ENCODE results near the gene ARHGEF7. TPM values are rescaled to one million over a fixed set of nuclear protein-coding genes. Genes with fewer than 3 reads are reported as not detected.

The ARHGEF7 gene
- total RNA-seq, 1 donor from 2014 or later, result 146 TPM

DNA sequence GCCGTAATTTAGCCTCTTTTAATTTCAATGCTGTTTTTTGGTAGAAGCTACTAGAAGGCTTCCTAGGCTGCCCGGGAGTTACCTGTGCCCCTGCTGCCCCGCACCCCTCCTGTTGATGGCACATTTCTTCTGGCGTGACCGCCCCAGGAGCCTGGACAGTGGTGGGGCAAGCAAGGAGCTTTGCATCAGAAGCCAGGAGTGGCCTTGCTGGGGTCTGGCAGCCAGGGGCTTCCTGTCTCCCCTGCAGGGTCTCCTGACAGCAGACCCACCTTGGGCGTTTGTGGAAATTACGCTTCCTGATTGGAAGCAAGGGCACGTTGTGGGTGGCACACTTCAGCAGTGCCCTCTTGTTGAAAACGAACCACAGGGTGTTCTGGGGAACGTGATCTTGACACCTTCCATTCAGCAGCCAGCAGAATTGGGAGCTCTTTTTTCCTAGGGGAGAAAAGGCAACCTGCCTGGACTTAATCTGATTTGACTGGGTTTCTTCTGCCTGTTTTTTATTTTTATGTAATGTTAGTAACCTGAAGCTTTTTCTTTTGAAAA is 115.3 kb downstream of the ARHGEF7 start:
- intact Hi-C loops (cut with DNase I), result no loop called here
- DNase-seq (ENCODE audit: low spot score), result no peak
- ATAC-seq, result no peak

- ATAC-seq, result no peak
- intact Hi-C loops (cut with DNase I), result no loop called here
- DNase-seq (ENCODE audit: low spot score), result no peak
These were observed 117.1 kb downstream of the ARHGEF7 start for GRCh38 chr13:111232191-111232590.

DNA sequence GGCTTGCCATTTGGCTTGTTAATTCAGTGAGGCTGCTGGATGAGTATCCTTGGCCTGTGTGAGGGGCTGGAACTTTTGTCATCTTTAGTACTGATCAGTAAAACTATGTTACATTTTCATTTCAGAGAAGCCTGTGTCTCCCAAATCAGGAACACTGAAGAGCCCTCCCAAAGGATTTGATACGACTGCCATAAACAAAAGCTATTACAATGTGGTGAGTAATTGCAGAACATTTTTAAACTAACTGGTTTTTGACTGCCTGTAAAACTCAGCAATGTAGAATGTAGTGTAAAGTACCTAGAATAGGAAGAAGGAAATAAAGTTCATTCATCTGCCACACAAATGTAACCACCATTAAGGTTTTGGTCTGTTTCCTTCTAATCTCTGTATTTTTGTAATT is 118.0 kb downstream of the ARHGEF7 start:
- ATAC-seq (no peak), DNase-seq (ENCODE audit: low spot score) (no peak)
- intact Hi-C loops (cut with DNase I), result no loop called here

- ATAC-seq (peak; percentile 33), DNase-seq (ENCODE audit: low spot score) (no peak)
- intact Hi-C loops (cut with DNase I), result no loop called here
These were observed 124.9 kb downstream of the ARHGEF7 start for GRCh38 chr13:111239764-111240670.

DNA sequence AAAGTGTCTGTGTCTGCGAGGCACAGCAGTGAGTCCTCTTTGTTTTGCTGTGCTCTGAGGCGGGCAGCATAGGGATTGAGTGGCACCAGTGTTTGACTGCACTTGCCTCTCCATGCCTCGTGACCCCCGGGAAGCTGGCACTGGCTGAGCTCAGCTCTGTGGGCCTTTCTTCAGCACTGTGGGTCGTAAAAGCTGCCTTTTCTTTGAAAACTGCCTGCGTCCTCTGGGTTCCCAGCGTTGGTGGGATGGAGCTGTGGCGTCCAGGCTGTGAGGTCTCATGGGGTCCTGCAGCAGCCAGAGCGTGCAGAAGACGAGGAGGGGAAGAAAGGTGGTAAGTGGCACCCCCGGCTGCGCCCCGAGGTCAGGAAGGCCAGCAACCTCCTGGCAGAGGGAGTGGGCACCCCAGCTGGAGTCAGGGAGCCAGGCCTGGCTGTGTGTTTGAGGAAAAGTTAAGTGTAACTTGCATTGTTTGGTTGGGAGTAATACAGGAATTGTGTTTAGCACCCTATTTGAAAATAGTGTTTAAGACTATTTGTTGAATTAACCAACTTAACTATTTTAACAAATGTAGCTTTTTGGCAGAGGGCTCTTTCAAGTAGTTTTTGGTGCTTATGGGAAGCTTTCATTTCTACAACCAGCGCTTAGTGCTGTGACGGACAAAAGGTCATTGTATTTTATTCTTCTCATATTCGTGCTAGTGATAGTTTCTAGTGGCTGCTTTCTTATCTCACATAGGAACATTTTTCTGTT is 126.1 kb downstream of the ARHGEF7 start:
- ATAC-seq (peak; percentile 87), DNase-seq (ENCODE audit: low spot score) (peak; percentile 72)
- intact Hi-C loops (cut with DNase I), result no loop called here

GRCh38 chr13:111241862-111242261 is 126.8 kb downstream of the ARHGEF7 start:
- no peak for DNase-seq (ENCODE audit: low spot score)
- no peak for ATAC-seq
- intact Hi-C loops (cut with DNase I), result no loop called here

- DNase-seq (ENCODE audit: low spot score), result no peak
- intact Hi-C loops (cut with DNase I), result no loop called here
- no peak for ATAC-seq
These were observed 127.5 kb downstream of the ARHGEF7 start for GRCh38 chr13:111242585-111242984.

- no peak for DNase-seq (ENCODE audit: low spot score)
- ATAC-seq, result no peak
- intact Hi-C loops (cut with DNase I), result no loop called here
These were observed 128.9 kb downstream of the ARHGEF7 start for GRCh38 chr13:111243981-111244380.

DNA sequence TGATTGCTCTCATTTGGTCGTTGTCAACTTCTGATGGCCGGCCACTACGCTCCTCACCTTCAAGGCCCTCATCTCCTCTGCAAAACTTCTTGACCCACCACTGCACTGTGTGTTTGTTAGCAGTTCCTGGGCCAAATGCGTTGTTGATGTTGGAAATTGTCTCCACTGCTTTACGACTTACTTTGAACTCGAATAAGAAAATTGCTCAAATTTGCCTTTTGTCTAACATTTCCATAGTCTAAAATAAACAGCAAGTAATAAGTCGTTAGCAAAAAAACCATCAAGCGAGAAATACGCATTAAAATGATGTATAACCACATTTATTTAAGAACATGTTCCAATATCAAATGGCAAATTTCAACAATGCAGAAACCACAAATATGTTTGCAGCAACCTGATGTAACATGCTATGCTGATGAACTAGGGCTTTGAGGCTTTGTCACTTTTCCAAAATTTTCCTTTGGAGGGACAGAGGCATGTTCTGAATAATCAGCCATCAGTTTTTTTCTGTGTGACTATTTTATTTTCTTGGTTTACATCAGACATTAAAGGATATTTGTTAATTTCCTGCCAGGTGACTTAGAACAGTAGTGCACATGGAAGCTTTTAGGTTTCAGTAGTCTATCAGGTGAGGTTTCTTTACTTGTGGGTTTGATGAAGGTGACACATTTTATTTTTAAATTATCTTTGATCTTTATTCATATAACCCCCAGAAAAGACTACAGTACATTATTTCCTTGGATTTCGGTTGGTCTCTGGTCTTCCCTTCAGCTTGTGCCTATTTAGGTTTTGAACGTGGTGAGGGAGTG is 130.7 kb downstream of the ARHGEF7 start:
- intact Hi-C loops (cut with DNase I), result no loop called here
- ATAC-seq, result no peak
- no peak for DNase-seq (ENCODE audit: low spot score)

- ATAC-seq, result peak; percentile 76
- intact Hi-C loops (cut with DNase I), result no loop called here
- no peak for DNase-seq (ENCODE audit: low spot score)
These were observed 132.4 kb downstream of the ARHGEF7 start for GRCh38 chr13:111247552-111247951.

DNA sequence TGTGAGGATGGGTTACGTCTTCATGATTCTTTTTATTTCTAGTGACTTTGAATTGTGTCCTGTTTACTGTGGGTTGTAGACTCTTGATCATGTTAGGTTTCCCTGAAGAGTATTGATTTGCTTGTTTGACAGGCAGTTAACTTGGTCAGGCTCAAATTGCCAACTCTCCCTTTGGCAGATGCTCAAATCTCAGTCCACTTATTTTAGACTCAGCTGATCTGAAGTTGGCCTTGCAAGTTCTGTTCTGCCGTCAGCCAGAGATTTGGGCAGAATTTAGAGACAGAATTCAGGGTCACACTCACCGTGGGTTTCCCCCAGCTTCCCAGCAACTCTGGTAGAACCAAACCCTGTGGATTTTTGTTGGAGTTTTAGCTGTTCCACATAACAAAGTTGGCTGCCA is 133.7 kb downstream of the ARHGEF7 start:
- intact Hi-C loops (cut with DNase I), result no loop called here
- DNase-seq (ENCODE audit: low spot score) (no peak), ATAC-seq (no peak)

DNA sequence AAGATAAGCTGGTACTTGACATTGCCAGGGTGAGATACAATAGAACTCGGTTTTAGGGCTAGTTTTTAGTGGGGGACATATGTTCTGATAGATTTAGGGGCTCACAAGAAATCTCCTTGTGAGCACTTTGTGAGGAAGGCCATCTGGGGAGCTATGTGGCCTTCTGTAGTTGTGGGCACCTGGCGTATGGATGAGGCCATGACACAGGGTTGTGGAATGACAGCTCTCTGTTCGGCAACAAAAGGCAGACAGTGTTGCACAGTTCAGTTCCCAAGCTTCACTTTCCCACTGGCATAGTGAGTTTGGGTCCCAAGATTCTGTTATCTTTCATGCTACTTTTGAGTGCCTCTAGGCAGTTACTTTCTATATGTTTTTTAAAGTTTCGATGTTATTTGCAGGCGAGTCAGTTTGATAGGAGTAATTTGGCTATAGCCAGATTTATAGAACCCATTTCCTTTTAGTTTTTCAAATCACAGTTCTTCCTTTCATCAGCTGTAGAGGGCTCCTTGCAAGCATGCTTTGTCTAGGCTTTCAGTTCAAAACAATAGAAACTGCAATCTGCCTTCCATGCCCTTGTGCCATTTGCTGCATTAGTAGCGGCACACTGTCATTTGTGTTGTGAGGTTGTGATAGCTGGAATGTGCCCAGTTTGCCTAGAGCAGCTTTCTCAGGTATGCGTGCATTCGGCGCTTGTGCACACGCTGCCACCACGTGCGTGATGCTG is 134.7 kb downstream of the ARHGEF7 start:
- no peak for ATAC-seq
- no peak for DNase-seq (ENCODE audit: low spot score)
- intact Hi-C loops (cut with DNase I), result no loop called here

DNA sequence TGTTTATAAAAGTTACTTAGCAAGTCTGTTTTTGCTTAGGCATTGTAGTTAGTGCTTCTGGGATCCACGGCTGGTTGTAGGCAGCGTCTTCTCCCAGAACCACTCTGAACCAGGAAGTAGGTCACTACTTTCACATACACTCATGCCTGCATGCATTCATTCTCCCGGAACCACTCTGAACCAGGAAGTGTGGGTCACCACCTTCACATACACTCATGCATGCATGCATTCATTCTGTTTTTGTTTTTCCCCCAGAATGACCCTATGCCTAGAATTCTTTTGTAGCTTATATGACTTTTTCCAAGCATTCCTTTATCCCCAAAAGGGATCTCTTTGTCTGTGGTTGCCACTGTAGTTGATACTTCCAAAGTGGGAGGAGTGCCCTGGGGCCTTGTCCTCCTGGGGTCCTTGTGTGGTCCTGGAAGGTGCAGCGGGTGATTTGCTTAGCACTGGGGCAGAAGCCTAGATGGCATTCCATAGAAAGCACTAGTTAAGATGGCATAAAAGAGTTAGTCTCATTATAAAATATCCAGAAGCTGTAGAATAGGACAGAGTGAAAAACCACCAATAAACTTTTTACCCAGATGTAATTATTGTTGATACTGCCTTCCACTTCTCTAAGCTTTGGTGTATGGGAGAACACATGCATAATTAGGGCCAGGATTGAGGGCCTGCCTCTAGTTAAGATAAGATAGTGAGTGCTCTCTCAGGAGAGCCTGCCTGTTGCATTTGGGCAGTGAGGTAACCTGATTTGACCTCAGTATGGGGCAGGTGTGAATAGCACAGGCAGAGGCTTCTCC is 136.7 kb downstream of the ARHGEF7 start:
- DNase-seq (ENCODE audit: low spot score), result no peak
- intact Hi-C loops (cut with DNase I), result no loop called here
- ATAC-seq, result no peak

- no peak for DNase-seq (ENCODE audit: low spot score)
- intact Hi-C loops (cut with DNase I), result no loop called here
These were observed 137.6 kb downstream of the ARHGEF7 start for GRCh38 chr13:111252446-111253364.

DNA sequence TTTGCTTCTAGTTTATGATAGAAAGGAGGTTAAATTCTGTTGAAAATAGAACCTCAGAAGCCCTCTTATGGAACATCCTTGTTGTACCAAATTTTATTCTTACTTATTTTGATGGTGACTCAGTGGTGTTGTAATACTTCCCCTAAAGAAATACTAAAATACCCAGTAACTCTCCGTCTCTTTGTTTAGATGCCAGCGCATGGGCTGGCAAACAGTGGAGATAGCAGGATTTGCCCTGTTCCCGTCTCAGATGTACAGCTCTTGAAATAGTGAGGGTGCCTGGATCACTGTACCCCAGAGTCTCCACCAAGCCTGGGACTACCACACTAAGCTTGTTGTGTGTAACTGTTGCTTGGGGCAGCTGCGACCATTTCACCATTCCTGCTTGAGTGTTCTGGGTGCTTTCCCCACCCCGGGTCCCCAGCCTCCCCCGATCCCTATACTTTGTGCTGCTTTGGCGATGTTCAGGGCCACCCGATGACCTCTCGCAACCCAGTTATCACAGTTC is 138.3 kb downstream of the ARHGEF7 start:
- intact Hi-C loops (cut with DNase I), result no loop called here
- no peak for DNase-seq (ENCODE audit: low spot score)
- no peak for ATAC-seq

More at GRCh38 chr13:111252446-111253364, 137.6 kb downstream of the ARHGEF7 start:
- ATAC-seq, result no peak

GRCh38 chr13:111255228-111255790 is 140.2 kb downstream of the ARHGEF7 start:
- intact Hi-C loops (cut with DNase I), result no loop called here
- DNase-seq (ENCODE audit: low spot score) (no peak), ATAC-seq (no peak)
